NCI-H526 (cell line): ENCODE results near the gene MCRIP1.

Source experiments
- DNase-seq, 2 experiments: peaks; one replicate each; lab custom pipeline; 2025; lab: John Stamatoyannopoulos, UW

The MCRIP1 gene

GRCh38 chr17:81803728-81804558 lies 29.1 kb downstream of the MCRIP1 start, which contains the start of gene GCGR:
Gene GCGR (plus strand): TSS chr17:81804150. CDS start chr17:81809019, 4,869 bp downstream.
- no peak for DNase-seq

- no peak for DNase-seq
These were observed 30.0 kb downstream of the MCRIP1 start for GRCh38 chr17:81802856-81803643.

- no peak for DNase-seq
These were observed 30.9 kb downstream of the MCRIP1 start for GRCh38 chr17:81802048-81802758.

GRCh38 chr17:81801327-81801726 lies 31.8 kb downstream of the MCRIP1 start:
- DNase-seq, result no peak

GRCh38 chr17:81794509-81794908 lies 38.6 kb downstream of the MCRIP1 start:
- no peak for DNase-seq

- no peak for DNase-seq
These were observed 39.0 kb downstream of the MCRIP1 start for GRCh38 chr17:81794074-81794476.

GRCh38 chr17:81792675-81793615 lies 40.1 kb downstream of the MCRIP1 start:
- DNase-seq, result no peak
